ENCODE data around the gene TCEA3.
A peak's percentile ranks its signal among the peaks of the same experiment; 100 is the strongest.

The TCEA3 gene

DNA sequence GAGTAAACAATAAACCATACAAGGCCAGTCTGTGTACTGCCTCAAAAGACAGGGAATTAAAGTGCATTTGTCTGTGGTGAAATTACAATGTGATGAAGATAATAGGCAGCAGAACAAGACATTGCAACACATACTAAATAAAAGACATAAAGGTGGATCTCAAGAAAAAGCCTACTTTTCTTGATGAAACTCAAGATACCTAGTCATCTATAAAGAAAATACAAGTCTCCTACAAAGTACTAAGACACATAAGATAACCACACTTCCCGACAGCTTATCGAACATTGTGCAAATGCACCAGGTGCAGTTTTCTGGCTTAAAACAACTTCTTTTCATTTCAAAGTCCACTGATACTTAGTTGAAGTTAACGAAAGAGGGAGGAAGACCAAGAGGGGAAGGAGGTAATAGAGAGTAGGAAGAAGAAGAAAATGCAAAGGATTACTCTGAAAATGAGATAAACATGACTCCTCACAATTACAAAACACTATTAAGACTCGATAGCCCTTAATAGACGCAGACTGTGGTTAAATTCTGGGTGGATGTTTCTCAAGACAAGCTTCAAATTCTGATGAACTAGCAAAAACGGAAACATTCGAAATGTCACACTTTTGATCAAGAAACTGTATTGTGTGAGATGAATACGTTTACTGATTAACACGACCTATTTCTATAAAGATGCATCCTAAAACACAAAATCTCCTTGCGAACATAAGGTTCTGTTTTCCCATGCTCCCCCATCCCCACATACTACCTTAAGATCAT is 82.4 kb downstream of the TCEA3 start:
- H3K4me1 ChIP-seq (ENCODE audit: low read length): peaks cover 15% of the 10 kb centered on the region; the same call in 1 of the 2 replicates
- H3K4me3 ChIP-seq (ENCODE audit: low read length): peak overlapping the region; percentile 69
- H3K4me2 ChIP-seq (ENCODE audit: low read depth, low read length): peak overlapping the region; percentile 98
- H4K20me1 ChIP-seq (ENCODE audit: insufficient read depth, low read length): peaks cover 44% of the 10 kb centered on the region
- H3K9me2 ChIP-seq (replicated peaks; ENCODE audit: insufficient read depth, low read length): no peaks in the 10 kb centered on the region
- H3F3A ChIP-seq (ENCODE audit: insufficient read depth, low read length): peaks cover 11% of the 10 kb centered on the region
- no peaks in the 10 kb centered on the region for H3K27me3 ChIP-seq (replicated peaks; ENCODE audit: insufficient read depth, low read length)
- TF ChIP-seq, protein P1, sequence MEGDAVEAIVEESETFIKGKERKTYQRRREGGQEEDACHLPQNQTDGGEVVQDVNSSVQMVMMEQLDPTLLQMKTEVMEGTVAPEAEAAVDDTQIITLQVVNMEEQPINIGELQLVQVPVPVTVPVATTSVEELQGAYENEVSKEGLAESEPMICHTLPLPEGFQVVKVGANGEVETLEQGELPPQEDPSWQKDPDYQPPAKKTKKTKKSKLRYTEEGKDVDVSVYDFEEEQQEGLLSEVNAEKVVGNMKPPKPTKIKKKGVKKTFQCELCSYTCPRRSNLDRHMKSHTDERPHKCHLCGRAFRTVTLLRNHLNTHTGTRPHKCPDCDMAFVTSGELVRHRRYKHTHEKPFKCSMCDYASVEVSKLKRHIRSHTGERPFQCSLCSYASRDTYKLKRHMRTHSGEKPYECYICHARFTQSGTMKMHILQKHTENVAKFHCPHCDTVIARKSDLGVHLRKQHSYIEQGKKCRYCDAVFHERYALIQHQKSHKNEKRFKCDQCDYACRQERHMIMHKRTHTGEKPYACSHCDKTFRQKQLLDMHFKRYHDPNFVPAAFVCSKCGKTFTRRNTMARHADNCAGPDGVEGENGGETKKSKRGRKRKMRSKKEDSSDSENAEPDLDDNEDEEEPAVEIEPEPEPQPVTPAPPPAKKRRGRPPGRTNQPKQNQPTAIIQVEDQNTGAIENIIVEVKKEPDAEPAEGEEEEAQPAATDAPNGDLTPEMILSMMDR (IDR thresholded peaks at IDR 0.05; ENCODE audit: low read length): no peak
- TF ChIP-seq EZH2phosphoT487 (IDR thresholded peaks at IDR 0.05; ENCODE audit: low read length) (no peak), EZH2 (optimal IDR thresholded peaks at IDR 0.05; ENCODE audit: low read depth, low read length) (no peak)
- H3K36me3 ChIP-seq (replicated peaks; ENCODE audit: insufficient read depth, low read length): peaks cover 14% of the 10 kb centered on the region; the same call in 1 of the 2 replicates
- peaks cover 70% of the 10 kb centered on the region for H3K79me2 ChIP-seq (ENCODE audit: low read length)
- no peak overlapping the region for H2AFZ ChIP-seq (ENCODE audit: low read length)
- H3K27ac ChIP-seq (ENCODE audit: low read length): peak overlapping the region; percentile 81; the same call in 1 of the 2 replicates
- H3K9me3 ChIP-seq (replicated peaks; ENCODE audit: insufficient read depth, low read length): no peaks in the 10 kb centered on the region
- H3K9ac ChIP-seq (ENCODE audit: low read length): peak overlapping the region; percentile 83
- DNase-seq: peak; percentile 11

DNA sequence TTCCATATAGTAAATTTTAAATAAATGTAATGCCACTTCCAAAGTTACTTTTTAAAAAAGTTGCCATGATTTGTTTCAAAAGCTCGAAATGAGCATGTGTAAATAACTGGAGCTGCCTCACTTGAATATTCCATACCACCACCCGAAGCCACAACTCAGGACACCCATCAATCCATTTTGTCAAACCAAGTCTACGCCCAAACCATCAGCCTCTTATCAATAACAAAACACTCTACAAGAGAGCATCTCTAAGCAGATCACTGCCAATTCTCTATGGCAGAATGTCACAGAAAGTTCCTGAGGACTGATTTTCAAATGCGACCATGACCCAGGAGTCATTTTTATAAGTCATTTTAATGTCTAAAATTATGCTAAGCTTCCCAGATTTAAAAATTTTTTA is 84.9 kb downstream of the TCEA3 start:
- no peaks in the 10 kb centered on the region for H3K9me2 ChIP-seq (replicated peaks; ENCODE audit: insufficient read depth, low read length)

DNA sequence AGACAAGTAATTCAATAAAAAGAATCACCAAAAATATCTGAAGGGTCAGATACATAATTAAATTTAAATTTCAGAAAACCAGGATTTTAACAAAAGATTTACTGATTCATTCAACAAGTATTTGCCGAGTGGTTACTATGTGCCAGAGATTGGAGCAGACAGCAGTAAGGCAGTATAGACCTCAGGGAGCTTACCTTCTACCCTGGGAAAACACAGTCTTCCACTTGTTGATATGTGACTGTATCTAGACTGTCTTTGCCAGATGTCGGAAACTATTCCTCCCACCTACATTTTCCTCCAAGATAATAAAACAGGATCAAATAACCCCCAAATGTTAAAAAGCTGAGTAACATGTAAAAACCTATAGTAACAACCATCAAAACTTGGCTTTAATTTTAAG is 86.7 kb downstream of the TCEA3 start:
- Histone ChIP-seq H2AFZ (ENCODE audit: low read length) (no peak overlapping the region), H3K4me3 (ENCODE audit: low read length) (no peak overlapping the region), H3K9ac (ENCODE audit: low read length) (no peak overlapping the region), H3K36me3 (replicated peaks; ENCODE audit: insufficient read depth, low read length) (peaks cover 28% of the 10 kb centered on the region), H3K9me3 (replicated peaks; ENCODE audit: insufficient read depth, low read length) (no peaks in the 10 kb centered on the region), H3K4me2 (ENCODE audit: low read depth, low read length) (no peak overlapping the region), H3K4me1 (ENCODE audit: low read length) (peaks cover 11% of the 10 kb centered on the region; the same call in 1 of the 2 replicates), H3K79me2 (ENCODE audit: low read length) (peaks cover 93% of the 10 kb centered on the region), H3K27ac (ENCODE audit: low read length) (no peak overlapping the region), H4K20me1 (ENCODE audit: insufficient read depth, low read length) (peaks cover 44% of the 10 kb centered on the region), H3F3A (ENCODE audit: insufficient read depth, low read length) (peaks cover 11% of the 10 kb centered on the region), H3K9me2 (replicated peaks; ENCODE audit: insufficient read depth, low read length) (no peaks in the 10 kb centered on the region), H3K27me3 (replicated peaks; ENCODE audit: insufficient read depth, low read length) (no peaks in the 10 kb centered on the region)
- no peak for TF ChIP-seq EZH2phosphoT487 (IDR thresholded peaks at IDR 0.05; ENCODE audit: low read length)
- TF ChIP-seq, protein P1 (IDR thresholded peaks at IDR 0.05; ENCODE audit: low read length): no peak
- no peak for TF ChIP-seq EZH2 (optimal IDR thresholded peaks at IDR 0.05; ENCODE audit: low read depth, low read length)
- DNase-seq: no peak

More for the DNA sequence above, 84.9 kb downstream of the TCEA3 start:
- H3K27ac ChIP-seq (ENCODE audit: low read length): no peak overlapping the region
- peaks cover 11% of the 10 kb centered on the region for H3F3A ChIP-seq (ENCODE audit: insufficient read depth, low read length)
- no peak for TF ChIP-seq EZH2phosphoT487 (IDR thresholded peaks at IDR 0.05; ENCODE audit: low read length)
- TF ChIP-seq, protein P1 (IDR thresholded peaks at IDR 0.05; ENCODE audit: low read length): no peak
- no peak for TF ChIP-seq EZH2 (optimal IDR thresholded peaks at IDR 0.05; ENCODE audit: low read depth, low read length)
- H4K20me1 ChIP-seq (ENCODE audit: insufficient read depth, low read length): peaks cover 44% of the 10 kb centered on the region
- H3K4me1 ChIP-seq (ENCODE audit: low read length): peaks cover 11% of the 10 kb centered on the region; the same call in 1 of the 2 replicates
- H3K27me3 ChIP-seq (replicated peaks; ENCODE audit: insufficient read depth, low read length): no peaks in the 10 kb centered on the region
- no peak overlapping the region for H3K9ac ChIP-seq (ENCODE audit: low read length)
- H3K36me3 ChIP-seq (replicated peaks; ENCODE audit: insufficient read depth, low read length): peaks cover 24% of the 10 kb centered on the region
- no peak overlapping the region for H3K4me3 ChIP-seq (ENCODE audit: low read length)
- 0 out of 2 replicates have a peak overlapping the region, but pooled peaks have one; percentile 4 for H3K4me2 ChIP-seq (ENCODE audit: low read depth, low read length)
- H2AFZ ChIP-seq (ENCODE audit: low read length): no peak overlapping the region
- peaks cover 88% of the 10 kb centered on the region for H3K79me2 ChIP-seq (ENCODE audit: low read length)
- no peaks in the 10 kb centered on the region for H3K9me3 ChIP-seq (replicated peaks; ENCODE audit: insufficient read depth, low read length)
- DNase-seq: no peak
